DOHH2 (cell line): ENCODE data around the gene APOL4.
"Not testable (repeated sequence)": the region's sequence is repeated elsewhere in the genome, so short reads cannot be mapped to it uniquely, and the experiment has no call there.

Experiments used
- H3F3A ChIP-seq: fragments of 200-600 bp; sonication (generic), shearing (Covaris generic); 2 replicates; pipeline ENCODE4 v1.6.0; 2016; ENCODE audit warnings: antibody characterized with exemption, mild to moderate bottlenecking; ENCODE audit not compliant: control insufficient read depth, insufficient read depth
- H3K27ac ChIP-seq: fragments of 200-600 bp; sonication (generic); 2 replicates; pipeline ENCODE4 v1.5.1; 2014; ENCODE audit warnings: low read depth, mild to moderate bottlenecking, low read length, moderate library complexity
- H3K27me3 ChIP-seq: fragments of 200-600 bp; sonication (generic); 2 replicates; pipeline ENCODE4 v1.6.1; 2014; ENCODE audit warnings: mild to moderate bottlenecking, low read length, mixed read lengths; ENCODE audit not compliant: control insufficient read depth
- H3K36me3 ChIP-seq: fragments of 200-600 bp; sonication (generic); 2 replicates; pipeline ENCODE4 v1.6.1; 2014; ENCODE audit warnings: mild to moderate bottlenecking, low read length, moderate library complexity, mixed read lengths; ENCODE audit not compliant: control insufficient read depth
- H3K4me1 ChIP-seq: fragments of 200-600 bp; sonication (generic); 2 replicates; pipeline ENCODE4 v1.6.1; 2014; ENCODE audit warnings: mild to moderate bottlenecking, low read length, mixed read lengths; ENCODE audit not compliant: control insufficient read depth
- H3K4me2 ChIP-seq: fragments of 200-600 bp; sonication (generic); 2 replicates; pipeline ENCODE4 v1.6.0; 2014; ENCODE audit warnings: mild to moderate bottlenecking, low read length, moderate library complexity
- H3K4me3 ChIP-seq: fragments of 200-600 bp; sonication (generic); 2 replicates; pipeline ENCODE4 v1.5.1; 2014; ENCODE audit warnings: mild to moderate bottlenecking, low read length, mixed read lengths
- H3K79me2 ChIP-seq: fragments of 200-600 bp; sonication (generic); 2 replicates; pipeline ENCODE4 v1.6.1; 2014; ENCODE audit warnings: mild to moderate bottlenecking, low read length, mixed read lengths; ENCODE audit not compliant: control insufficient read depth
- H3K9me2 ChIP-seq: fragments of 200-600 bp; sonication (generic); replicated peaks from 2 replicates; pipeline ENCODE4 v1.6.1; 2014; ENCODE audit warnings: mild to moderate bottlenecking, low read length, mixed read lengths; ENCODE audit not compliant: control insufficient read depth
- H3K9me3 ChIP-seq: fragments of 200-600 bp; sonication (generic); 2 replicates; pipeline ENCODE4 v1.6.1; 2014; ENCODE audit warnings: antibody characterized with exemption, low read length, mixed read lengths; ENCODE audit not compliant: control insufficient read depth, insufficient read depth
- H4K20me1 ChIP-seq: fragments of 200-600 bp; sonication (generic); 2 replicates; pipeline ENCODE4 v1.6.0; 2014; ENCODE audit warnings: low read depth, mild to moderate bottlenecking, antibody characterized with exemption, low read length, moderate library complexity; ENCODE audit not compliant: control insufficient read depth, insufficient read depth
- EZH2phosphoT487 ChIP-seq: fragments of 200-600 bp; sonication (generic); IDR thresholded peaks from 2 replicates; pipeline ENCODE4 v1.6.1; 2017; ENCODE audit warnings: borderline replicate concordance, mild to moderate bottlenecking, antibody characterized with exemption, low read length, moderate library complexity, mixed read lengths
- TF ChIP-seq, protein P1 (sequence below): fragments of 200-600 bp; sonication (generic); IDR thresholded peaks from one replicate; pipeline ENCODE4 v1.5.1; 2014; ENCODE audit warnings: antibody characterized with exemption, mild to moderate bottlenecking, low read depth, low read length; ENCODE audit not compliant: poor library complexity, severe bottlenecking

APOL4 gene

DNA sequence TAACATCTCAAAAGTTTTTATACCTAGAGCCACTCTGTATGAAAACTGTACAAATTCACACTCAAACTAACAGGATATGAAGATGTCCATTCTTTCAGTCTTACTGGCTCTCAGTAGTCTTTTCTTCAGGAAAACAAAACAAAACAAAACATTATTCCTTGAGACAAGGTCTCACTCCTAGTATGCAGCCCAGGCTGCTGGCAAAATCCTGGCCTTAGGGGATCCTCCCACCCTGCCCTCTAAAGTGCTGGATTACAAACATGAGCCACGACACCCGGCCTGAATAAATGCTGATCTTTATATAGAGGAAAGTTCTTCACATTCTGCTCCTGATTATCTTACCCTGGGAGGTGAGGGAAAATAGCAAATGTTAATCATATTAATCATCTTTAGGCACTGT, 32.6 kb upstream of the APOL4 start:
- H3K4me3 ChIP-seq: no peak overlapping the region
- no peaks in the 10 kb centered on the region for H3K9me2 ChIP-seq
- H3K27me3 ChIP-seq: no peaks in the 10 kb centered on the region
- H3K79me2 ChIP-seq: no peaks in the 10 kb centered on the region
- H3K27ac ChIP-seq: no peak overlapping the region
- TF ChIP-seq, protein P1, sequence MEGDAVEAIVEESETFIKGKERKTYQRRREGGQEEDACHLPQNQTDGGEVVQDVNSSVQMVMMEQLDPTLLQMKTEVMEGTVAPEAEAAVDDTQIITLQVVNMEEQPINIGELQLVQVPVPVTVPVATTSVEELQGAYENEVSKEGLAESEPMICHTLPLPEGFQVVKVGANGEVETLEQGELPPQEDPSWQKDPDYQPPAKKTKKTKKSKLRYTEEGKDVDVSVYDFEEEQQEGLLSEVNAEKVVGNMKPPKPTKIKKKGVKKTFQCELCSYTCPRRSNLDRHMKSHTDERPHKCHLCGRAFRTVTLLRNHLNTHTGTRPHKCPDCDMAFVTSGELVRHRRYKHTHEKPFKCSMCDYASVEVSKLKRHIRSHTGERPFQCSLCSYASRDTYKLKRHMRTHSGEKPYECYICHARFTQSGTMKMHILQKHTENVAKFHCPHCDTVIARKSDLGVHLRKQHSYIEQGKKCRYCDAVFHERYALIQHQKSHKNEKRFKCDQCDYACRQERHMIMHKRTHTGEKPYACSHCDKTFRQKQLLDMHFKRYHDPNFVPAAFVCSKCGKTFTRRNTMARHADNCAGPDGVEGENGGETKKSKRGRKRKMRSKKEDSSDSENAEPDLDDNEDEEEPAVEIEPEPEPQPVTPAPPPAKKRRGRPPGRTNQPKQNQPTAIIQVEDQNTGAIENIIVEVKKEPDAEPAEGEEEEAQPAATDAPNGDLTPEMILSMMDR: no peak
- TF ChIP-seq EZH2phosphoT487: no peak
- no peaks in the 10 kb centered on the region for H4K20me1 ChIP-seq
- H3K9me3 ChIP-seq: no peaks in the 10 kb centered on the region
- no peak overlapping the region for H3K4me2 ChIP-seq
- no peaks in the 10 kb centered on the region for H3F3A ChIP-seq
- no peaks in the 10 kb centered on the region for H3K36me3 ChIP-seq
- H3K4me1 ChIP-seq: peaks cover 10% of the 10 kb centered on the region

DNA sequence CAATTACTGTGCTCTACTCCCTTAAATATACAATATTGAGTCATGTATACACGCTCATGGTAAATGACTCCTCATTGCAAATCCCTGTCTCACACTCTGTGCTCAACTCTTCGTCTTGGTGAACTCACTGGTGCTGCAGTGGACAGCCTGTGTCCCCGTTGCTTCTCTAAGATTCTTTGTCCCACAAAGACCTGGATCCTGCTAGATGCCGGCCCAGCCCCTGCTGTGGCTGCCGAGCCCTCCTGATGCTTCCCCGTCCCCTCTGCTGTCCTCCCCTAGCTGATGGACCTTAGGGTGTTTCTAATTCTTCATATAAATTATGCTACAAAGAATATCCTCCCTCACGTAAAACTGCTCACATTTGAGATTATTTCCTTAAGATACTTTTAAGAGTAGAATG, 32.2 kb upstream of the APOL4 start:
- Histone ChIP-seq H3F3A (no peaks in the 10 kb centered on the region), H3K4me2 (no peak overlapping the region), H3K9me3 (no peaks in the 10 kb centered on the region), H3K9me2 (no peaks in the 10 kb centered on the region), H3K36me3 (no peaks in the 10 kb centered on the region), H3K4me3 (no peak overlapping the region), H3K79me2 (no peaks in the 10 kb centered on the region), H3K27ac (no peak overlapping the region), H4K20me1 (no peaks in the 10 kb centered on the region), H3K4me1 (peaks cover 6% of the 10 kb centered on the region), H3K27me3 (no peaks in the 10 kb centered on the region)
- no peak for TF ChIP-seq EZH2phosphoT487
- TF ChIP-seq, protein P1: no peak

DNA sequence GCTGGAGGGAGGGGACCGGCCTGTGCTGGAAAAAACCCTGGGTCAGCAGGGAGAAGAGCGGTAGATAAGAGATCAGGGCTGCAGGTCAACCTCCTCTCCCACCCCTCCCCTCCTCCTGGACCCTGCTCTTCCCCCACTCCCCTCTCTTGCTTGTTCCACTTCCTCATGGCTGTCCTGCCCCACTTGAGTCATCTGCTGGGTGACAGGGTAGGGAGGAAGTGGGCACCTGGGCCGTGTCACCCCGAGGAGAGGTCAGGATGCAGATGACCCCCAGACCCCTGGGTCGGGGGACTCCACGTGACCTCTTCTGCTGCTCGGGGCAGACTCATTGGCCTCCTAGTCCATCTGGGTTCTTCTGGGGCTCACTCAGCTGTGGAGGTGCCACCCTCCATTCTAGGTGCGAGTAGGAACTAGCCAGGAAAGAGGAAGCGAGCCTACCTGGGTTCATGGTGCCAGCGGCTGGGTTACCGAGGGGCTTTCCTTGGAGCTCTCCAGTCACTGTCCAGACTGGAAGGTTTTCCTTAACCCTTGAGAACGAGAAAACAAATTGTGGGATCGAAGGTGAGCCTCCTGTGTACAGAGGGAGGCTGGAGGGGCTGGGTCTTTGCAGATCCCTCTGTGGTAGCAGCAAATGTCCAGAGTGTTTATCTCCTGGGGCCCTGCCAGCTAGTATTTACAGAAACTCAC, 31.2 kb upstream of the APOL4 start:
- no peak overlapping the region for H3K27ac ChIP-seq
- no peaks in the 10 kb centered on the region for H3K9me2 ChIP-seq
- no peak overlapping the region for H3K4me2 ChIP-seq
- no peaks in the 10 kb centered on the region for H4K20me1 ChIP-seq
- H3K27me3 ChIP-seq: no peaks in the 10 kb centered on the region
- TF ChIP-seq, protein P1: no peak
- TF ChIP-seq EZH2phosphoT487: no peak
- no peaks in the 10 kb centered on the region for H3K79me2 ChIP-seq
- no peak overlapping the region for H3K4me3 ChIP-seq
- H3K9me3 ChIP-seq: no peaks in the 10 kb centered on the region
- no peaks in the 10 kb centered on the region for H3K36me3 ChIP-seq
- H3K4me1 ChIP-seq: no peaks in the 10 kb centered on the region
- no peaks in the 10 kb centered on the region for H3F3A ChIP-seq

DNA sequence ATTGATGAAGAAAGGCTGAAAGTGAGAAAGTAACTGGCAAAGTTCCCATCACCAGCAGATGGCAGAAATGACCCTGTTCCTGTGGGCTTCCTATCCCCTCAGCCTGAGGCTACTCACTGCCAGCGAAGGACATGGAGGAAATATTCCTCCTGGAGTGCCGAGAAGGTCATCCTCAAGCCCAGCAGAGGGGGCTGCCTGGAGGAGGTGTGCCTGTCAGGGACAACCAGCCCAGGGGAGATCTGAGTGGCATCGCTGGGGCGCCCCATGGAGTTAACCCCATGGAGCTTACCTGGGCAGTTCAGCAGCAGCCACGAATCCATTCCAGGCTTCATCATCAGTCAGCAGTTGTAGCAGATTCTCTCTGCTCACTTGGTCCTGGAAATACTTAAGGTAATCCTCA, 29.4 kb upstream of the APOL4 start:
- H3K27me3 ChIP-seq, H3K4me3 ChIP-seq, H3K79me2 ChIP-seq, H4K20me1 ChIP-seq, H3F3A ChIP-seq, H3K9me3 ChIP-seq, H3K4me2 ChIP-seq, H3K36me3 ChIP-seq, H3K4me1 ChIP-seq, H3K9me2 ChIP-seq, H3K27ac ChIP-seq: not testable (repeated sequence)

DNA sequence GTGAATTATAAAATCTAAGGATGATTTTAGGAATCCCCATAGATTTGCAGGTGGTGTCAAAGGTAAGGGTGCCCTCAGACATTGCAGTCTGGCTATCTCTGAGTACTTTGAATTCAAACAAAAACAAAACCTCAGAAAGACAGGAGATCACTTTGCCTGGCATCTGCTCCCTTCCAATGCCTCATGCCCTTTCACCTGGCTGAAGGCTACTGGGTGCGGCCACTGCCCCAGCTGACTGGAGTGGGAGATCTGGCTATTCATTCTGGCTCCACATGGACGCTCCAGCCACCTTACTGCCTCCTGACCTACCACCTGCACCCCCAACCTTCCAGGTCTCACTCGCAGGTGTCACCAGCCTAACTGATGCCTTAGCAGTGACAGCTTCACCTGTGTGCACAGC, 28.0 kb upstream of the APOL4 start:
- H3K27ac ChIP-seq, H3F3A ChIP-seq, H3K27me3 ChIP-seq, H3K4me1 ChIP-seq, H3K79me2 ChIP-seq, H3K9me2 ChIP-seq, H3K9me3 ChIP-seq, H3K4me2 ChIP-seq, H4K20me1 ChIP-seq, H3K4me3 ChIP-seq, H3K36me3 ChIP-seq: not testable (repeated sequence)
